ENCODE data around the gene CCT5. TPM values are rescaled to one million over a fixed set of nuclear protein-coding genes. Genes with fewer than 3 reads are reported as not detected.

CCT5 gene
- total RNA-seq, 3 donors from 2014 or later (not counting 1 experiment from before 2014, with no cell fraction given): 62.2 to 88.0 (median 73.5) TPM

DNA sequence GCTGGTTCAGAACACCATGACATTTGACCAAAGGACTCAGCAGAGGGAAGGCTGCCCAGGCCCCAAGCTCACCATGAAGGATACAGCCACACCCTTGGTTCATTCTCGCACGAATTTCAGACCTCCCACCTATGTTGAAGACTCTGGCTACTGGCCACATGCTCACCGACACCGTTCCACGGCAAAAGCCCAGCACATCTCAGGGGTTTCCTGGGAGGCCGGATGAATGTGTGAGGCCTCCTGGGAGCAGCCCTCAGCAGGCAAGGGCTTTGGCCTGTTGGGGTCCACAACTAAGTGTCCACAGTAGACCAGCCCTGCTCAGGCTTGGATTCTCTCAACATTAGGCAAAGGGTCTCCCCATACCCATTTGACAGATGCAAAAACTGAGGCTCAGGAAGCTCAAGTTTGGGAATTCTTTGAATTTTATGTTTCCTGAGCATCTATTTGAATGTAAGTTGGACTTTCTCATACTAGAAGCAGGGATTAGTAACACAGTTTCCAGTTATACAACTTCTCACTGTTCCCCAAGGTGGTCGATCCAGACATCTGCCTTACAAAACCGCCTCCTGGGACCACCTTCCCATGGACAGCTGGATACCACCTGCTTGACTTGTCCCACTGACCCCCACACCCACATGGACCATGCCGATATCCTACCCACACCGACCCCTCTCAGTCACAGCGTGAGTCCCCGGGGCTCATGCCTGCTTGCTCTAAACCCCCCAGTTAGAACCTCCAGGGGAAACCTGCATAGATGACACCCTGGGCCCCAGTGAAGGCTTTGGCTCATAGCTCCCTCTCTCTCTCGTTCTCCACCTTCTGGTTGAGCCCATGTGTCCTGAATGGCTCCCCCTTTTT, 27.9 kb downstream of the CCT5 start:
- intact Hi-C loops (cut with micrococcal nuclease): no loop called here
- Mint-ChIP-seq H3K4me3 (no peak overlapping the region), H3K27me3 (ENCODE audit: low read depth in 2 of 2) (peaks cover 12 to 13% of the 10 kb centered on the region in 2 donors), H3K36me3 (no peaks in the 10 kb centered on the region), H3K27ac (no peak overlapping the region), H3K4me1 (peaks cover 5 to 7% of the 10 kb centered on the region in 2 donors), H3K9me3 (no peaks in the 10 kb centered on the region)
- TF ChIP-seq, protein P1, sequence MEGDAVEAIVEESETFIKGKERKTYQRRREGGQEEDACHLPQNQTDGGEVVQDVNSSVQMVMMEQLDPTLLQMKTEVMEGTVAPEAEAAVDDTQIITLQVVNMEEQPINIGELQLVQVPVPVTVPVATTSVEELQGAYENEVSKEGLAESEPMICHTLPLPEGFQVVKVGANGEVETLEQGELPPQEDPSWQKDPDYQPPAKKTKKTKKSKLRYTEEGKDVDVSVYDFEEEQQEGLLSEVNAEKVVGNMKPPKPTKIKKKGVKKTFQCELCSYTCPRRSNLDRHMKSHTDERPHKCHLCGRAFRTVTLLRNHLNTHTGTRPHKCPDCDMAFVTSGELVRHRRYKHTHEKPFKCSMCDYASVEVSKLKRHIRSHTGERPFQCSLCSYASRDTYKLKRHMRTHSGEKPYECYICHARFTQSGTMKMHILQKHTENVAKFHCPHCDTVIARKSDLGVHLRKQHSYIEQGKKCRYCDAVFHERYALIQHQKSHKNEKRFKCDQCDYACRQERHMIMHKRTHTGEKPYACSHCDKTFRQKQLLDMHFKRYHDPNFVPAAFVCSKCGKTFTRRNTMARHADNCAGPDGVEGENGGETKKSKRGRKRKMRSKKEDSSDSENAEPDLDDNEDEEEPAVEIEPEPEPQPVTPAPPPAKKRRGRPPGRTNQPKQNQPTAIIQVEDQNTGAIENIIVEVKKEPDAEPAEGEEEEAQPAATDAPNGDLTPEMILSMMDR (IDR thresholded peaks at IDR 0.05): no peak
- Histone ChIP-seq H3K9me3 (ENCODE audit: control insufficient read depth, insufficient read depth, low read length) (no peaks in the 10 kb centered on the region), H3K36me3 (ENCODE audit: control insufficient read depth, insufficient read depth, low read length) (no peaks in the 10 kb centered on the region), H3K4me1 (ENCODE audit: control insufficient read depth, insufficient read depth, low read length) (peaks cover 2% of the 10 kb centered on the region), H3K27me3 (ENCODE audit: control insufficient read depth, insufficient read depth, low read length) (no peaks in the 10 kb centered on the region), H3K27ac (ENCODE audit: low read length) (no peak overlapping the region), H3K4me3 (ENCODE audit: low read length) (no peak overlapping the region)
- DNase-seq: no peak
- WGBS (ENCODE audit: insufficient coverage): 95% methylated on average over 13 of the region's 13 CpGs
- no peak for ATAC-seq

DNA sequence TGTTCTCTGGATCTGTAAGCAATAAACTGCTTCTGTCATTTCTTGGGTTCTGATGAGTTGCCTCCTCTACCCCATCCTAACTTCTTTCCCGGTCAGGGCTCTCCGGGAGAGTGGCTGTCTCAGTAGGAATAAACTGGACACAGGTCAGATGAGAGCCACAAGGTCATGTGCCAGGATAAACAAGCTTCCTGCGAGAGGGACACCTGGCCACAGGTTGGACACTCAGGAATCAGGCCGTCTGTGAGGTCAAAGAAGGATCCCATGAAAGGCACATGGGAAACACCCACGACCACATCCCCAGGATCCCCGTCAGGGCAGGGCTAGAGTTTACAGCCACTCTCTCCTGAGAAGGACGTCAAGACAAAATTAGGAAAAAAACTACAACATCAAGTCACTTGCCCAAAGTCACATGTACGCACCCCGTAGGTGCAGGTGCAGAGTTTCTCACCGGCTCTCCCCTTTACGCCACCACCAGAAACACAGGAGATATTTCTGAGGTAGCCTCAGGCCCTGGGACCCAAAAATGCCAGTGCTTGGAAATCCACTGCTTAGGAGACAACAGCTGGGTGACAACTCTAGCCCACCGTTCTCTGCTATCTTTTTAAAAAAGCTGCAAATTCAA, 28.7 kb downstream of the CCT5 start:
- Mint-ChIP-seq H3K9me3 (no peaks in the 10 kb centered on the region), H3K36me3 (no peaks in the 10 kb centered on the region), H3K4me3 (no peak overlapping the region), H3K27me3 (ENCODE audit: low read depth in 2 of 2) (peaks cover 12 to 13% of the 10 kb centered on the region in 2 donors), H3K27ac (no peak overlapping the region), H3K4me1 (peaks cover 5 to 10% of the 10 kb centered on the region in 2 donors)
- no peaks in the 10 kb centered on the region for H3K9me3 ChIP-seq (ENCODE audit: control insufficient read depth, insufficient read depth, low read length)
- peaks cover 2% of the 10 kb centered on the region for H3K4me1 ChIP-seq (ENCODE audit: control insufficient read depth, insufficient read depth, low read length)
- H3K27ac ChIP-seq (ENCODE audit: low read length): no peak overlapping the region
- no peaks in the 10 kb centered on the region for H3K36me3 ChIP-seq (ENCODE audit: control insufficient read depth, insufficient read depth, low read length)
- intact Hi-C loops (cut with micrococcal nuclease): no loop called here
- H3K27me3 ChIP-seq (ENCODE audit: control insufficient read depth, insufficient read depth, low read length): no peaks in the 10 kb centered on the region
- TF ChIP-seq, protein P1 (IDR thresholded peaks at IDR 0.05): no peak
- DNase-seq (no peak), ATAC-seq (no peak)
- 91% methylated on average over 11 of the region's 12 CpGs for WGBS (ENCODE audit: insufficient coverage)
- H3K4me3 ChIP-seq (ENCODE audit: low read length): no peak overlapping the region

DNA sequence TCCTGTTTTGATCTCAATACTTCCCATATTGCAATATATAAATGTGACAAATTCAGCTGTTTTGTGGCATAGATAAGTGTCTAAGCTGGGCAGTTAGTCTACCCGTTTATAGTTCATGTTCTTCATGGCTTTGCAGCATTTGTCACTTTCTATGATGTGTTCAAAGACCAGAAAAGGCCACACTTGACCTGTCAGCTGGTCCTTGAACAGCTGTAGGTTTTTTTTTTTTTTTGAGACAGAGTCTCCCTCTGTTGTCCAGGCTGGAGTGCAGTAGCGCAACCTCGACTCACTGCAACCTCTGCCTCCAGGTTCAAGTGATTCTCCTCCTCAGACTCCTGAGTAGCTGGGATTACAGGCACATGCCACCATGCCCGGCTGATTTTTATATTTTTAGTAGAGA, 29.2 kb downstream of the CCT5 start:
- no peaks in the 10 kb centered on the region for H3K36me3 ChIP-seq (ENCODE audit: control insufficient read depth, insufficient read depth, low read length)
- no peak overlapping the region for H3K4me3 ChIP-seq (ENCODE audit: low read length)
- H3K27ac Mint-ChIP-seq: no peak overlapping the region
- H3K27me3 ChIP-seq (ENCODE audit: control insufficient read depth, insufficient read depth, low read length): no peaks in the 10 kb centered on the region
- 86% methylated on average over 3 of the region's 4 CpGs for WGBS (ENCODE audit: insufficient coverage)
- no peak overlapping the region for H3K4me3 Mint-ChIP-seq
- TF ChIP-seq, protein P1 (IDR thresholded peaks at IDR 0.05): no peak
- no peaks in the 10 kb centered on the region for H3K36me3 Mint-ChIP-seq
- peaks cover 5 to 12% of the 10 kb centered on the region in 2 donors for H3K4me1 Mint-ChIP-seq
- H3K9me3 ChIP-seq (ENCODE audit: control insufficient read depth, insufficient read depth, low read length): no peaks in the 10 kb centered on the region
- no peaks in the 10 kb centered on the region for H3K9me3 Mint-ChIP-seq
- DNase-seq (no peak), ATAC-seq (no peak)
- H3K27ac ChIP-seq (ENCODE audit: low read length): no peak overlapping the region
- H3K27me3 Mint-ChIP-seq (ENCODE audit: low read depth in 2 of 2): peaks cover 12 to 13% of the 10 kb centered on the region in 2 donors
- peaks cover 2% of the 10 kb centered on the region for H3K4me1 ChIP-seq (ENCODE audit: control insufficient read depth, insufficient read depth, low read length)
- intact Hi-C loops (cut with micrococcal nuclease): no loop called here
